HFF-Myc (cell line): Measurements from ENCODE around the gene GSG1L2.

ENCODE experiments used
- DNase-seq: peaks from one replicate; pipeline ENCODE4 v3.0.0-alpha.2; 2011; ENCODE audit warnings: low read depth; ENCODE audit errors: extremely low read depth
- H3K4me3 ChIP-seq: replicated peaks from 2 replicates; pipeline ENCODE4 v1.5.1; 2011; ENCODE audit warnings: low read depth, mild to moderate bottlenecking, control low read depth, low read length
- CTCF ChIP-seq: IDR thresholded peaks from 2 replicates; pipeline ENCODE4 v1.5.1; 2012; ENCODE audit warnings: mild to moderate bottlenecking, low read depth, low read length, control low read depth; ENCODE audit errors: missing control alignments

GSG1L2 gene

GRCh38 chr17:9810100-9810949 lies 11.6 kb downstream of the GSG1L2 start:
- no peak for DNase-seq
- TF ChIP-seq CTCF: no peak

GRCh38 chr17:9809409-9809808 lies 12.5 kb downstream of the GSG1L2 start:
- H3K4me3 ChIP-seq: no peak overlapping the region
- no peak for TF ChIP-seq CTCF
- DNase-seq: no peak

More at GRCh38 chr17:9810100-9810949, 11.6 kb downstream of the GSG1L2 start:
- no peak overlapping the region for H3K4me3 ChIP-seq

GRCh38 chr17:9806699-9807098 lies 15.2 kb downstream of the GSG1L2 start:
- H3K4me3 ChIP-seq: no peak overlapping the region
- no peak for TF ChIP-seq CTCF
- DNase-seq: no peak

- TF ChIP-seq CTCF: no peak
- DNase-seq: peak; percentile 7
- H3K4me3 ChIP-seq: no peak overlapping the region
These were observed 16.1 kb downstream of the GSG1L2 start for GRCh38 chr17:9805769-9806168.

GRCh38 chr17:9802697-9803096 lies 19.2 kb downstream of the GSG1L2 start:
- H3K4me3 ChIP-seq: no peak overlapping the region
- TF ChIP-seq CTCF: no peak
- no peak for DNase-seq

GRCh38 chr17:9802294-9802693 lies 19.6 kb downstream of the GSG1L2 start:
- H3K4me3 ChIP-seq: no peak overlapping the region
- DNase-seq: peak; percentile 47
- TF ChIP-seq CTCF: no peak
